DOHH2 (cell line): ENCODE measurements around the gene TNS4.

Experiments
- H3F3A ChIP-seq: fragments of 200-600 bp; sonication (generic), shearing (Covaris generic); 2 replicates; pipeline ENCODE4 v1.6.0; 2016; ENCODE audit warnings: antibody characterized with exemption, mild to moderate bottlenecking; ENCODE audit not compliant: control insufficient read depth, insufficient read depth
- H3K27ac ChIP-seq: fragments of 200-600 bp; sonication (generic); 2 replicates; pipeline ENCODE4 v1.5.1; 2014; ENCODE audit warnings: low read depth, mild to moderate bottlenecking, low read length, moderate library complexity
- H3K27me3 ChIP-seq: fragments of 200-600 bp; sonication (generic); 2 replicates; pipeline ENCODE4 v1.6.1; 2014; ENCODE audit warnings: mild to moderate bottlenecking, low read length, mixed read lengths; ENCODE audit not compliant: control insufficient read depth
- H3K36me3 ChIP-seq: fragments of 200-600 bp; sonication (generic); 2 replicates; pipeline ENCODE4 v1.6.1; 2014; ENCODE audit warnings: mild to moderate bottlenecking, low read length, moderate library complexity, mixed read lengths; ENCODE audit not compliant: control insufficient read depth
- H3K4me1 ChIP-seq: fragments of 200-600 bp; sonication (generic); 2 replicates; pipeline ENCODE4 v1.6.1; 2014; ENCODE audit warnings: mild to moderate bottlenecking, low read length, mixed read lengths; ENCODE audit not compliant: control insufficient read depth
- H3K4me2 ChIP-seq: fragments of 200-600 bp; sonication (generic); 2 replicates; pipeline ENCODE4 v1.6.0; 2014; ENCODE audit warnings: mild to moderate bottlenecking, low read length, moderate library complexity
- H3K4me3 ChIP-seq: fragments of 200-600 bp; sonication (generic); 2 replicates; pipeline ENCODE4 v1.5.1; 2014; ENCODE audit warnings: mild to moderate bottlenecking, low read length, mixed read lengths
- H3K79me2 ChIP-seq: fragments of 200-600 bp; sonication (generic); 2 replicates; pipeline ENCODE4 v1.6.1; 2014; ENCODE audit warnings: mild to moderate bottlenecking, low read length, mixed read lengths; ENCODE audit not compliant: control insufficient read depth
- H3K9me2 ChIP-seq: fragments of 200-600 bp; sonication (generic); replicated peaks from 2 replicates; pipeline ENCODE4 v1.6.1; 2014; ENCODE audit warnings: mild to moderate bottlenecking, low read length, mixed read lengths; ENCODE audit not compliant: control insufficient read depth
- H3K9me3 ChIP-seq: fragments of 200-600 bp; sonication (generic); 2 replicates; pipeline ENCODE4 v1.6.1; 2014; ENCODE audit warnings: antibody characterized with exemption, low read length, mixed read lengths; ENCODE audit not compliant: control insufficient read depth, insufficient read depth
- H4K20me1 ChIP-seq: fragments of 200-600 bp; sonication (generic); 2 replicates; pipeline ENCODE4 v1.6.0; 2014; ENCODE audit warnings: low read depth, mild to moderate bottlenecking, antibody characterized with exemption, low read length, moderate library complexity; ENCODE audit not compliant: control insufficient read depth, insufficient read depth
- CTCF ChIP-seq: fragments of 200-600 bp; sonication (generic); IDR thresholded peaks from one replicate; pipeline ENCODE4 v1.5.1; 2014; ENCODE audit warnings: antibody characterized with exemption, mild to moderate bottlenecking, low read depth, low read length; ENCODE audit not compliant: poor library complexity, severe bottlenecking
- EZH2phosphoT487 ChIP-seq: fragments of 200-600 bp; sonication (generic); IDR thresholded peaks from 2 replicates; pipeline ENCODE4 v1.6.1; 2017; ENCODE audit warnings: borderline replicate concordance, mild to moderate bottlenecking, antibody characterized with exemption, low read length, moderate library complexity, mixed read lengths

Gene TNS4

GRCh38 chr17:40447806-40448205, 53.6 kb downstream of the TNS4 start:
- H3K79me2 ChIP-seq = no peaks in the 10 kb centered on the region

GRCh38 chr17:40447148-40447644, 54.2 kb downstream of the TNS4 start:
- H3K27me3 ChIP-seq = peaks cover 70% of the 10 kb centered on the region
- H3K36me3 ChIP-seq = no peaks in the 10 kb centered on the region
- TF ChIP-seq EZH2phosphoT487 (no peak), CTCF (no peak)
- H3F3A ChIP-seq = no peaks in the 10 kb centered on the region
- no peaks in the 10 kb centered on the region for H4K20me1 ChIP-seq
- no peaks in the 10 kb centered on the region for H3K9me3 ChIP-seq
- H3K27ac ChIP-seq = no peak overlapping the region
- H3K4me1 ChIP-seq = peaks cover 7% of the 10 kb centered on the region
- H3K4me2 ChIP-seq = no peak overlapping the region
- no peaks in the 10 kb centered on the region for H3K9me2 ChIP-seq
- H3K4me3 ChIP-seq = no peak overlapping the region
- no peaks in the 10 kb centered on the region for H3K79me2 ChIP-seq

More at GRCh38 chr17:40447806-40448205, 53.6 kb downstream of the TNS4 start:
- H3K4me2 ChIP-seq = no peak overlapping the region
- H3K27me3 ChIP-seq = peaks cover 64% of the 10 kb centered on the region
- no peaks in the 10 kb centered on the region for H3K9me2 ChIP-seq
- no peaks in the 10 kb centered on the region for H3F3A ChIP-seq
- H3K36me3 ChIP-seq = no peaks in the 10 kb centered on the region
- no peak overlapping the region for H3K27ac ChIP-seq
- H3K9me3 ChIP-seq = no peaks in the 10 kb centered on the region
- no peak overlapping the region for H3K4me3 ChIP-seq
- no peaks in the 10 kb centered on the region for H4K20me1 ChIP-seq
- no peak for TF ChIP-seq EZH2phosphoT487
- TF ChIP-seq CTCF = no peak
- peaks cover 7% of the 10 kb centered on the region for H3K4me1 ChIP-seq

- Histone ChIP-seq H3K4me2 (no peak overlapping the region), H3K4me3 (no peak overlapping the region)
Measured at GRCh38 chr17:40445751-40446468, 55.5 kb downstream of the TNS4 start.

More at GRCh38 chr17:40445751-40446468, 55.5 kb downstream of the TNS4 start:
- Histone ChIP-seq H3K79me2 (no peaks in the 10 kb centered on the region), H3K36me3 (no peaks in the 10 kb centered on the region), H4K20me1 (no peaks in the 10 kb centered on the region), H3K9me2 (no peaks in the 10 kb centered on the region), H3F3A (no peaks in the 10 kb centered on the region), H3K9me3 (no peaks in the 10 kb centered on the region), H3K27ac (no peak overlapping the region), H3K4me1 (peaks cover 7% of the 10 kb centered on the region), H3K27me3 (peaks cover 74% of the 10 kb centered on the region)
- TF ChIP-seq EZH2phosphoT487 = no peak
- no peak for TF ChIP-seq CTCF
